ENCODE results near the gene CHD6.

- TF ChIP-seq CTCF (IDR thresholded peaks at IDR 0.05; ENCODE audit: low read length): no peak
- no peak for TF ChIP-seq EZH2 (IDR thresholded peaks at IDR 0.05; ENCODE audit: borderline replicate concordance, low read length)
These were observed 116.8 kb downstream of the CHD6 start for GRCh38 chr20:41501376-41501775.

Data from OCI-LY1 (cell line).